IPS-11a (cell line): ENCODE data around the gene XIRP2.
"Not testable (repeated sequence)": the region's sequence is repeated elsewhere in the genome, so short reads cannot be mapped to it uniquely, and the experiment has no call there.

Experiments
- H3K4me3 ChIP-seq: one replicate; pipeline ENCODE4 v1.5.1; 2013; ENCODE audit warnings: low read depth, low read length, control low read depth

XIRP2 gene

GRCh38 chr2:167187978-167188967 lies 300.0 kb downstream of the XIRP2 start:
- no peak overlapping the region for H3K4me3 ChIP-seq

DNA sequence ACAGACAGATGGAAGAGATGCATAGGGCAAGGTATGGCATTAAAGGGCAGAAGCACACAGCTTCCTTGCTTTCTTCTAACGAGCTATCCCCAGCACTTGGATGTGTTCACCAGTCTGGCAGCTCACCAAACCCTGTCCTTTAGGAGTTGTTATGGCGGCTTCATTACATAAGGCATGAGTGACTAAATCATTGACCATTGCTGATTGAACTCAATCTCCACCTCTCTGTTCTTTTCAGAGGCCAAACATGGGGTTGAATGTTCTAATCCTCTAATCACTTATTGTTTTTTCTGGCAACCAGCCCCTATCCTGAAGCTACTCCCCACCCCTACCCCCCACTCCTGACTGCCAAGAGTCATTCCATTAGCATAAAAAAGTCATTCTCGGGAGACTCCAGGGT lies 301.8 kb downstream of the XIRP2 start:
- H3K4me3 ChIP-seq = no peak overlapping the region

- no peak overlapping the region for H3K4me3 ChIP-seq
Observed at GRCh38 chr2:167191588-167191987, 303.3 kb downstream of the XIRP2 start.

DNA sequence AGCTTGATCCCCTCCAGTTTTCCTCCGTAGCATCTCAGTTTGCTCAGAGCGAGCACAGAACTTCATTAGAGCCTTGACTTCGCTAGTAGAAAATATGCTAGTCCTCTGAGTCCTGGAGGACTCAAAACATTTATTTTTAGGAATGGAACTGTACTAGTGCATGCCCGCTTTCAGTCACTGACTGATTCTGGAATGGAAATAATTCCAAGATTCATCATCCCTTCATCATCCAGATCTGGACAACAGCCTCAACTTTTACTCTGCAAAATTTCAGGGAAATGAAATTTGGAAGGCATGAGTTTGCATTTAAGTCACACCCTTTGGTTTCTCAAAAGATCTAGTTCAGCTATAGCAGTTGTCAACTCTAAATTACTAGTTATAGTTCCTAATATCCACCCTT lies 304.6 kb downstream of the XIRP2 start:
- H3K4me3 ChIP-seq = no peak overlapping the region

DNA sequence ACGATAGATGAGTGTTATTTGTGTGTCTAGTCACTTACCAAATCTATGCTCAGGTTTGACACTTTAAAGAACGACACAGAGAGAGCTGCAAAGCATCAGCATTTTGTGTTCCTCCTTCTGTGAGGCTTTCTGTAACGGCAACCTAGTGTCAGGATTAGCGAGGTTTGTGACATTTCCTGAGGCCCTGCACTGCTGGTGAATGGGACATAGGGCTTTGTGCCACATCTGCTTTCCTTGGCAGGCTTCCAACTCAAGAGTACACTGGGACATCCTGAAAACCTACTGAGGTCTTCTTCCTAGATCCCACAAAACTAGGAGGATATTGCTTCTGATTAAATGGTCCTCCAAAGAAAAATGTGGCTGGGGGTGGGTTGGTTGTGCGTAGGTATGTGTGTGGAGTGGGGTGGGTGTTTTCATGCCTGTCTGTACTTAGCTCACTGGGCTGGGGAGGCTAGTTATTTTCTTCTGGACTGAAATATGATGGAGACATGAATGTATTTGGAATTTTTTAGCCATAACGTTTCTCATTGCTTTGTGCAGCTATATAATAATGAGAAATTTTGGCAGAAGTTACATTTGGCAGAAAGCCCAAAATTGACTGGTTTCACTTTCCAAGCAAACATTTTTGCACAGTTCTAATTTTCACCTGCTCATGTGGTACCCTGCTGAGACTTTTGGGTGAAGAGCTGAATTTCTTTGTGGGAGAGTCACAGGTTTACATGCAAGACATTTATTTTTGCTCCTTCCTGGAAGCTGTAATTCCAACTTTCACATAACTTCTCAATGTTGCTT lies 308.4 kb downstream of the XIRP2 start:
- no peak overlapping the region for H3K4me3 ChIP-seq

DNA sequence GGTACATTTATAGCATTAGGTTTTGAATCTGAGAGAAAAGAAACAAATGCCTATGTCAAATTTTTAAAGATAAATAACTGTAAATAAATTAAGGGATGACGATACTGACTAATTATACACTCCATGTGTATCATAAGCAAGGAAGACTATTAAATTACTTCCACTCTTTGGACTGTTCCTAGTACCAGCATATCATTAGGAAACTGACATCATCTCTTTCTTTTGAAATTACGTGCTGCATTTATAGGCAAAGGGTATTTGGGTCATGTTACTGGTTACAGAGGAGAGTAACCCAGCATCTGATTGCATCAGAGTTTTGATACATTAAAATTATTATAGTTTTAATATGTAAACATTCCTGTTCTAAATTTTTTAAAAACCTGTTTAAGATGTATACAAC lies 309.7 kb downstream of the XIRP2 start:
- no peak overlapping the region for H3K4me3 ChIP-seq

GRCh38 chr2:167198576-167198975 lies 310.3 kb downstream of the XIRP2 start:
- H3K4me3 ChIP-seq = no peak overlapping the region

DNA sequence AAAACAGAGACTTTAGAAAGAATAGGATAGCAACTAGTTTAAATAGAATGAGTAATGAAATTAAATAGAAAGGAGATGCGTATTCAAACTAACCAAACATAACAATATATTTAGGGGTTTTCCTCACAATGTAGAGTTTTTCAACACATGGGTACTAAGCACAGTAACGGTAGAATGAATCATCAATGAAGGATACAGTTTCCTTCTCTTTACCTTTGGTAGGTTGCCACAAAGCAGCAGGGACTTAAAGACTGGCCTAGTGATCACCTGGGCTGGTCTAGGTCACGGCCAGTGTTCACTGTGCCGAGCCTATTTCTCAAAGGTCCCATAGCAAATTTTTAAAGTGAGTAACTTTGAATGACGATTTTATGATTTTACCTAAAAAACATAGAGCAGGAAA lies 311.7 kb downstream of the XIRP2 start:
- H3K4me3 ChIP-seq = no peak overlapping the region

GRCh38 chr2:167209784-167210183 lies 321.5 kb downstream of the XIRP2 start:
- H3K4me3 ChIP-seq = no peak overlapping the region

DNA sequence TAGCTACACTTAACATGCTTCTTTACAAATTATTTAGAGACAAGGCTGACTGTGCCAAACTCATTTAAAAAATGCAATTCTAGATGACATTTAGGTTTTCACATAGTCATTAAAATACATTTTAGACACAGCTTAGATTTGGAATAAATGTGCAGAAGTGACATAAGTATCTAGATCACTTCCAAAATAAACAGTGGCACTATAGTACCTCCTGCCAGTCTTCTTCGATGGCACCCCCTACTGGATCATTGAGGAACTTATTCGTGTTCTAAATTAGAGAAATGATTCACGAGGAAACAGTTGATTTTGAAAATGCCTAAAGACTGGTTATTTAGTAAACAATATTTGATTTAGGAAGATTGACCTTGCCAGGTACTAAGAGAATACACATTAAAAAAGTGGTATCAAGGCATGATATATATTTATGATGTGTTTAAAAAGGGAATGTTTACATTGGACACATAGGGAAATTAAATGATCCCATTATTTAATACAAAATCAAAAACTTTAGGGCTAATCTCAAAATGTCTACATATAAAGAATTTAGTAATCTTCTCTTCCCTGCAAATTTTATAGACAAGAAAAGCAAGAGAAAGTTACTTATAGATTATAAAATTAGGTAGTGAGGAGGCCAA lies 323.9 kb downstream of the XIRP2 start:
- no peak overlapping the region for H3K4me3 ChIP-seq

- H3K4me3 ChIP-seq = no peak overlapping the region
Observed at GRCh38 chr2:167215595-167215994, 327.3 kb downstream of the XIRP2 start.

DNA sequence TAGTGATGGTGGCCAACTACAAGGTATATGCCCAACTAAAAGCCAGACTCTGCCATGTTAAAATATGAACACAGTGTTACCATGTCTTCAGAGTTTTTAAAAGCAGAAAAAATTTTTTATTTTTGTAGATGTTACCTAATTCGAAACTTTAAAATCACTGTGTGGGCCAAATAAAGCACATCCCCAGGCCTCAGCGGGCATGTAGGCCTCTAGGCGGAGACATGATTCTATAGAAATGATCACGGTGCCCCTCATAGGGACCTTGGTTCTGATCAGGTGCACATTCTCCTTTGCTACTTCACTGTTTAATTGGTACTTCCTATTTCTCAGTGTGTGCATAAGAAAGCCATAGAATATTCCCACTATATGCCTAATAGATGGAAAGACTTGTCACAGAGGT lies 349.2 kb downstream of the XIRP2 start:
- no peak overlapping the region for H3K4me3 ChIP-seq

- H3K4me3 ChIP-seq = no peak overlapping the region
Observed at GRCh38 chr2:167240671-167241070, 352.4 kb downstream of the XIRP2 start.

DNA sequence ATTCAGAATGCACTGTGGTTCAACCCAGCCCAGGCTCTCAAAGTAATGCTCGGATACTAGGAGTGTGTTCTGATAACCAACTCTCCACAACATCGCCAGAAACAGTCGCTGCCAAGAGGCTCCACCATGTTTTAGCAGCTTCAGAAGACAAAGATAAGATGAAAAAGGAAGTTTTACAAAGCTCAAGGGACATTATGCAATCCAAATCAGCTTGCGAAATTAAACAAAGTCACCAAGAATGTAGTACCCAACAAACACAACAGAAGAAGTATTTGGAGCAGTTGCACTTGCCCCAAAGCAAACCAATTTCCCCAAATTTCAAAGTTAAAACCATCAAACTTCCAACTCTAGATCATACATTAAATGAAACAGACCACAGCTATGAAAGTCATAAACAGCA lies 360.9 kb downstream of the XIRP2 start:
- no peak overlapping the region for H3K4me3 ChIP-seq

DNA sequence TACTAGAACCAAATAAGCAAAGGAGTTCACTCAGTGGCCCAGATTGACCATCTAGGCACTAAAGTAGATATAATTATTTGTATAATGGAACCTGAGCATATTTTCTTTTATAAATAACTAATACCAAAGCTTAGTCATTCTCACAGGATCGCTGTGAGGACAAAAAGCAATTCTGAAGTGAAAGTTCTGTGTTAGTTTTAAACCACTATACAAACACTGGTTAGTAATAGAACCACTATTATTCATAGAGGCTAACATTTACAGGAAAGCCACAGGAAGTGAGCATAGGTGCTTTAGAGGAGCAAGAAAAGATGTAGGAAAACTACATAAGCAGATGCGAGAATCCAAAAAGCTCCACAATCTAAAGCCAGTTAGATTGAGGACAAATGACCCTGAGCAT lies 364.7 kb downstream of the XIRP2 start:
- no peak overlapping the region for H3K4me3 ChIP-seq

- H3K4me3 ChIP-seq = no peak overlapping the region
Observed at GRCh38 chr2:167254721-167255120, 366.4 kb downstream of the XIRP2 start.

DNA sequence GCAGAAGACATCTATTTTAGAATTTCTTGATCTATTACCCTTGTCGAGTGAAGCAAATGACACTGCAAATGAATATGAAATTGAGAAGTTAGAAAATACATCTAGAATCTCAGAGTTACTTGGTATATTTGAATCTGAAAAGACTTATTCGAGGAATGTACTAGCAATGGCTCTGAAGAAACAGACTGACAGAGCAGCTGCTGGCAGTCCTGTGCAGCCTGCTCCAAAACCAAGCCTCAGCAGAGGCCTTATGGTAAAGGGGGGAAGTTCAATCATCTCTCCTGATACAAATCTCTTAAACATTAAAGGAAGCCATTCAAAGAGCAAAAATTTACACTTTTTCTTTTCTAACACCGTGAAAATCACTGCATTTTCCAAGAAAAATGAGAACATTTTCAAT lies 370.4 kb downstream of the XIRP2 start:
- H3K4me3 ChIP-seq = no peak overlapping the region

- no peak overlapping the region for H3K4me3 ChIP-seq
Observed at GRCh38 chr2:167264380-167264779, 376.1 kb downstream of the XIRP2 start.

DNA sequence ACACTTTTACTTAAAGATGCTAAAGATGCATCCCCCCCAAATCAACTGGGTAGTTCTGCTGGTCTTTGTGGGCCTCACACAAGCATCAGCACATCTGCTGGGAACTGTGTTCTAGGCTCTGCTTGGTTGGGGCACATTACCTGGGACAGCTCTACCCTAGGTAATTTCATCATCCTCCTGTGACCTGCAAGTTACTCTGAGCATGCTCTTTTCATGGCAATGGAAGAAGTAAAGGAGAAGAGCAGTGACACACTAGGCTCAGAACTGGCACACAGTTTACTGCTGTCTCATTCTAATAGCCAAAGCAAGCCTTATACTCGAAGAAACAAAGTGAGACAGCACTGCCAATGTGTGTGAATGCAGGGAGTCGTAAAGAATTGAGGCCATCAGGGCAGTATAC lies 376.7 kb downstream of the XIRP2 start:
- H3K4me3 ChIP-seq = no peak overlapping the region

DNA sequence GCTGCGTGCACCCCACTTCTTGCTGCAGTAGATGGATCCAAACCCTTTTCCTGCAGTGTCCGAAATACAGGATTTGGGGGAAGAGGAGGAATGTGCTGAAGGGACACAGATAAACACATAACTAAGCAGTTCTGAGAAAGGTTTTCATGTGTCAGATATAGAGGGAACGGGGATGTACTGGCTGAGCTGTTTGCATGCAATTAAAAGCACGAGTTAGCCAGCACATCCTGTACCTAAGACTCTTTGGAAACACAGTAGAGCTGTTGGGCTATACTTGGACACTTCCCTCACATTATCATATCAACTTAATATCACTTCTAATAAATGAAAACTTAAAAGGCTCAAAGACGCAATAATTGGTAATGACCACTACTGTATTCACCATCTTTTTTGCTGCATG lies 377.4 kb downstream of the XIRP2 start:
- no peak overlapping the region for H3K4me3 ChIP-seq

GRCh38 chr2:167268245-167268644 lies 380.0 kb downstream of the XIRP2 start:
- not testable (repeated sequence) for H3K4me3 ChIP-seq

DNA sequence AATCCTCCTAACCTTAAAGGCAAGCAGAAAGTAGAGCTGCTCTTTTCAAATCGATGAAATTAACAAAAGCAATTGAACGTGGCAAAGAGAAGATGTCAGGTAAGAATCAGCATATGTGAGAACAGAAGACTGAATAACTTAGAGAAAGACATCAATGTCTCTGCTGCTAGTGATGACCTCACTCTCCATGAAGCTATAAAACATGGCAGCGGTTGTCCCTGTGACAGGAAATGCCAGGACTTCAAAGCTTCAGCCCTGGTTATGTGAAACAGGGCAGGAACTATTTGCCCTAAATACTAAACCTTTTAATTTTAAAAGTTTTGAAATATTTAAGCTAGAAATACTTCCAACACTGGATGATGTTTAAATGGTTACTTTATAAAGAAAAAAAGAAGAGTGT lies 383.7 kb downstream of the XIRP2 start:
- H3K4me3 ChIP-seq = no peak overlapping the region
